ENCODE data around the gene KRT33B. TPM values are rescaled to one million over a fixed set of nuclear protein-coding genes. Genes with fewer than 3 reads are reported as not detected.

The KRT33B gene
- total and polyA plus RNA-seq, 2 of the 13 experiments (the other 11 are each of a cell fraction or from before 2014, with no cell fraction given) = not detected

DNA sequence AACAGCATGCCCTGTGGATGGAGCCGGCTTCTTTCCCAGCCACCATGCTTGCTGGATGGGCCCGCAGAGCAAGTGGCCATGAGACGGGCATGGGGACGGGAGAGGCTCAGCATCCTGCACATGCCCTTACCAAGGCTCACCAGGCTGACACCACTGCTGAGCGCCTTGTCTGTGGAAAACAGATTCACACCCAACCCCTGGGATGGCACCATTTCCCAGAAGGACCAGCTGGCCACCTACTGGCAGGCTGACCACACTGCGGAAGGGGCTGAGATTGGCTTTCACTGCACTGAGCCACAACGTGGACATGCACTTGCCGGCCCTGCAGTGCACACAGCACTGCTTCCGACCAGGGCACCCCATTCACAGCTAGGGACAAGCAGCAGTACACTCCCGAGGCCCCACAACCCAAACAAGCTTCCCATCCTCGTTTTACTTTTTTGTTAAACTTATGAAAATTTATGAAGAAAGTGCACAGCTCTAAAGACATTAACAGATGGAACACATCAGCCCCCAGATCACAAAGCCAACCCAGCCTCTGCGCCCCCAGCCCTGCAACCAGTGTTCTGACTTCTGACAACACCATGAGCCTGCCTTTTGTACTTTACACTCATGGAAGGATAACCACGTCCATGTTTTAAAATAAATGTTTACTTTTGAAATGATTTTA lies 40.2 kb downstream of the KRT33B start (continued):
- TF ChIP-seq, protein P1, sequence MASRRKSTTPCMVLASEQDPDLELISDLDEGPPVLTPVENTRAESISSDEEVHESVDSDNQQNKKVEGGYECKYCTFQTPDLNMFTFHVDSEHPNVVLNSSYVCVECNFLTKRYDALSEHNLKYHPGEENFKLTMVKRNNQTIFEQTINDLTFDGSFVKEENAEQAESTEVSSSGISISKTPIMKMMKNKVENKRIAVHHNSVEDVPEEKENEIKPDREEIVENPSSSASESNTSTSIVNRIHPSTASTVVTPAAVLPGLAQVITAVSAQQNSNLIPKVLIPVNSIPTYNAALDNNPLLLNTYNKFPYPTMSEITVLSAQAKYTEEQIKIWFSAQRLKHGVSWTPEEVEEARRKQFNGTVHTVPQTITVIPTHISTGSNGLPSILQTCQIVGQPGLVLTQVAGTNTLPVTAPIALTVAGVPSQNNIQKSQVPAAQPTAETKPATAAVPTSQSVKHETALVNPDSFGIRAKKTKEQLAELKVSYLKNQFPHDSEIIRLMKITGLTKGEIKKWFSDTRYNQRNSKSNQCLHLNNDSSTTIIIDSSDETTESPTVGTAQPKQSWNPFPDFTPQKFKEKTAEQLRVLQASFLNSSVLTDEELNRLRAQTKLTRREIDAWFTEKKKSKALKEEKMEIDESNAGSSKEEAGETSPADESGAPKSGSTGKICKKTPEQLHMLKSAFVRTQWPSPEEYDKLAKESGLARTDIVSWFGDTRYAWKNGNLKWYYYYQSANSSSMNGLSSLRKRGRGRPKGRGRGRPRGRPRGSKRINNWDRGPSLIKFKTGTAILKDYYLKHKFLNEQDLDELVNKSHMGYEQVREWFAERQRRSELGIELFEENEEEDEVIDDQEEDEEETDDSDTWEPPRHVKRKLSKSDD (CRISPR knock-in tag; IDR thresholded peaks at IDR 0.05; ENCODE audit: low read depth) = no peak
- TF ChIP-seq MBNL3 (CRISPR knock-in tag; conservative IDR thresholded peaks at IDR 0.05) (no peak), BRCA1 (CRISPR knock-in tag; IDR thresholded peaks at IDR 0.05) (no peak), GABPA (IDR thresholded peaks at IDR 0.05; ENCODE audit: low read depth, low read length) (no peak), GABPA (CRISPR knock-in tag; IDR thresholded peaks at IDR 0.05; ENCODE audit: low read depth) (no peak), ZNF496 (CRISPR knock-in tag; IDR thresholded peaks at IDR 0.05; ENCODE audit: insufficient replicate concordance) (no peak), SYNCRIP (IDR thresholded peaks at IDR 0.05; ENCODE audit: insufficient read depth, low read depth, low read length) (no peak), ZNF709 (CRISPR knock-in tag; IDR thresholded peaks at IDR 0.05) (no peak), ZNF781 (CRISPR knock-in tag; IDR thresholded peaks at IDR 0.05; ENCODE audit: borderline replicate concordance, not compliant biosample characterization) (no peak), MIER2 (CRISPR knock-in tag; IDR thresholded peaks at IDR 0.05) (no peak), HMGA1 (CRISPR knock-in tag; conservative IDR thresholded peaks at IDR 0.05) (no peak), HNRNPH1 (optimal IDR thresholded peaks at IDR 0.05; ENCODE audit: low read depth, low read length) (no peak), RAD21 (CRISPR knock-in tag; IDR thresholded peaks at IDR 0.05) (peak; percentile 89), ZSCAN12 (CRISPR knock-in tag; IDR thresholded peaks at IDR 0.05) (no peak), HDAC2 (CRISPR knock-in tag; IDR thresholded peaks at IDR 0.05) (no peak), NFKB2 (CRISPR knock-in tag; IDR thresholded peaks at IDR 0.05; ENCODE audit: borderline replicate concordance) (0 out of 2 replicates have a peak, but pooled peaks have one; percentile 21), TMF1 (CRISPR knock-in tag; IDR thresholded peaks at IDR 0.05; ENCODE audit: low read depth) (no peak), ZBTB7B (CRISPR knock-in tag; IDR thresholded peaks at IDR 0.05) (no peak), EED (CRISPR knock-in tag; IDR thresholded peaks at IDR 0.05) (no peak)
- TF ChIP-seq, protein P2, sequence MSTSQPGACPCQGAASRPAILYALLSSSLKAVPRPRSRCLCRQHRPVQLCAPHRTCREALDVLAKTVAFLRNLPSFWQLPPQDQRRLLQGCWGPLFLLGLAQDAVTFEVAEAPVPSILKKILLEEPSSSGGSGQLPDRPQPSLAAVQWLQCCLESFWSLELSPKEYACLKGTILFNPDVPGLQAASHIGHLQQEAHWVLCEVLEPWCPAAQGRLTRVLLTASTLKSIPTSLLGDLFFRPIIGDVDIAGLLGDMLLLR (CRISPR knock-in tag; IDR thresholded peaks at IDR 0.05) = no peak
- TF ChIP-seq, protein P3, sequence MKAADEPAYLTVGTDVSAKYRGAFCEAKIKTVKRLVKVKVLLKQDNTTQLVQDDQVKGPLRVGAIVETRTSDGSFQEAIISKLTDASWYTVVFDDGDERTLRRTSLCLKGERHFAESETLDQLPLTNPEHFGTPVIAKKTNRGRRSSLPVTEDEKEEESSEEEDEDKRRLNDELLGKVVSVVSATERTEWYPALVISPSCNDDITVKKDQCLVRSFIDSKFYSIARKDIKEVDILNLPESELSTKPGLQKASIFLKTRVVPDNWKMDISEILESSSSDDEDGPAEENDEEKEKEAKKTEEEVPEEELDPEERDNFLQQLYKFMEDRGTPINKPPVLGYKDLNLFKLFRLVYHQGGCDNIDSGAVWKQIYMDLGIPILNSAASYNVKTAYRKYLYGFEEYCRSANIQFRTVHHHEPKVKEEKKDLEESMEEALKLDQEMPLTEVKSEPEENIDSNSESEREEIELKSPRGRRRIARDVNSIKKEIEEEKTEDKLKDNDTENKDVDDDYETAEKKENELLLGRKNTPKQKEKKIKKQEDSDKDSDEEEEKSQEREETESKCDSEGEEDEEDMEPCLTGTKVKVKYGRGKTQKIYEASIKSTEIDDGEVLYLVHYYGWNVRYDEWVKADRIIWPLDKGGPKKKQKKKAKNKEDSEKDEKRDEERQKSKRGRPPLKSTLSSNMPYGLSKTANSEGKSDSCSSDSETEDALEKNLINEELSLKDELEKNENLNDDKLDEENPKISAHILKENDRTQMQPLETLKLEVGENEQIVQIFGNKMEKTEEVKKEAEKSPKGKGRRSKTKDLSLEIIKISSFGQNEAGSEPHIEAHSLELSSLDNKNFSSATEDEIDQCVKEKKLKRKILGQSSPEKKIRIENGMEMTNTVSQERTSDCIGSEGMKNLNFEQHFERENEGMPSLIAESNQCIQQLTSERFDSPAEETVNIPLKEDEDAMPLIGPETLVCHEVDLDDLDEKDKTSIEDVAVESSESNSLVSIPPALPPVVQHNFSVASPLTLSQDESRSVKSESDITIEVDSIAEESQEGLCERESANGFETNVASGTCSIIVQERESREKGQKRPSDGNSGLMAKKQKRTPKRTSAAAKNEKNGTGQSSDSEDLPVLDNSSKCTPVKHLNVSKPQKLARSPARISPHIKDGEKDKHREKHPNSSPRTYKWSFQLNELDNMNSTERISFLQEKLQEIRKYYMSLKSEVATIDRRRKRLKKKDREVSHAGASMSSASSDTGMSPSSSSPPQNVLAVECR (CRISPR knock-in tag; IDR thresholded peaks at IDR 0.05; ENCODE audit: borderline replicate concordance) = no peak
